H1 (cell line): ENCODE measurements around the gene DBR1. TPM values are rescaled to one million over a fixed set of nuclear protein-coding genes. Genes with fewer than 3 reads are reported as not detected.

ENCODE experiments used
- CHD2 ChIP-seq: IDR thresholded peaks from 2 replicates; pipeline ENCODE4 v1.6.1; 2012; ENCODE audit warnings: low read length, improper control_type of control experiment
- RAD21 ChIP-seq, 2 experiments: IDR thresholded peaks in 1 of 2; conservative IDR thresholded peaks in 1 of 2; 2 replicates each; pipeline ENCODE4 v1.6.1; 2011; ENCODE audit warnings: low read depth in 2 of 2, low read length in 2 of 2, improper control_type of control experiment in 1 of 2, inconsistent platforms in 1 of 2, mild to moderate bottlenecking in 1 of 2, moderate library complexity in 1 of 2
- RBBP5 ChIP-seq: IDR thresholded peaks from 2 replicates; pipeline ENCODE4 v1.7.1; 2012; ENCODE audit warnings: low read depth, mild to moderate bottlenecking, inconsistent platforms, low read length, moderate library complexity, borderline replicate concordance
- SIN3A ChIP-seq, 2 experiments: IDR thresholded peaks in 1 of 2; conservative IDR thresholded peaks in 1 of 2; 2 replicates each; pipeline ENCODE4 v1.6.1; 2011 to 2012; ENCODE audit warnings: low read length in 2 of 2, improper control_type of control experiment in 1 of 2, low read depth in 1 of 2, mild to moderate bottlenecking in 1 of 2
- SP4 ChIP-seq: IDR thresholded peaks from 2 replicates; pipeline ENCODE4 v1.6.1; 2012; ENCODE audit warnings: low read length, inconsistent platforms
- polyA plus RNA-seq, 7 experiments: library from polyadenylated mRNA; depleted of rRNA in 3 of 7; stranded (reverse) in 5 of 7; unstranded in 2 of 7; fragments of >200 nt in 5 of 7; fragments of 200-250 nt in 2 of 7; gene quantifications; 1 replicate in 5 of 7; 2 replicates in 1 of 7; 4 replicates in 1 of 7; pipeline versions ENCODE4 v1.2.1 to v1.2.3, GENCODE V29; 2011 to 2013; ENCODE audit warnings: missing spikeins in 2 of 7, mixed read lengths in 2 of 7
- total RNA-seq: library from RNA; stranded (reverse); fragmentation: NEBNext Ultra II Directional; extraction: Animal tissue kit (Norgen Biotek cat#: 25700); gene quantifications from 2 replicates; pipeline ENCODE4 v1.2.1, GENCODE V29; 2021
- TF ChIP-seq, protein P1 (sequence below): IDR thresholded peaks from 2 replicates; pipeline ENCODE4 v1.6.1; 2012; ENCODE audit warnings: inconsistent platforms

The DBR1 gene
- total and polyA plus RNA-seq, 2 of the 8 experiments (the other 6 are each of a cell fraction or from before 2014, with no cell fraction given), result 10.1 to 18.3 TPM

- no peak for TF ChIP-seq SIN3A (conservative IDR thresholded peaks at IDR 0.05 in 1 of 2, IDR thresholded peaks at IDR 0.05 in 1 of 2; ENCODE audit: low read depth in 1 of 2, low read length in 2 of 2)
- TF ChIP-seq, protein P1, sequence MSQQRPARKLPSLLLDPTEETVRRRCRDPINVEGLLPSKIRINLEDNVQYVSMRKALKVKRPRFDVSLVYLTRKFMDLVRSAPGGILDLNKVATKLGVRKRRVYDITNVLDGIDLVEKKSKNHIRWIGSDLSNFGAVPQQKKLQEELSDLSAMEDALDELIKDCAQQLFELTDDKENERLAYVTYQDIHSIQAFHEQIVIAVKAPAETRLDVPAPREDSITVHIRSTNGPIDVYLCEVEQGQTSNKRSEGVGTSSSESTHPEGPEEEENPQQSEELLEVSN, result no peak
- TF ChIP-seq RAD21 (IDR thresholded peaks at IDR 0.05 in 1 of 2, conservative IDR thresholded peaks at IDR 0.05 in 1 of 2; ENCODE audit: low read depth in 2 of 2, low read length in 2 of 2), result no peak
- TF ChIP-seq SP4, result no peak
- no peak for TF ChIP-seq RBBP5
- no peak for TF ChIP-seq CHD2
Observed at GRCh38 chr3:138219255-138219654, 44.5 kb upstream of the DBR1 start (continued).
